ENCODE measurements around the gene MTERF1.
"Not testable (repeated sequence)": the region's sequence is repeated elsewhere in the genome, so short reads cannot be mapped to it uniquely, and the experiment has no call there.

Gene MTERF1

DNA sequence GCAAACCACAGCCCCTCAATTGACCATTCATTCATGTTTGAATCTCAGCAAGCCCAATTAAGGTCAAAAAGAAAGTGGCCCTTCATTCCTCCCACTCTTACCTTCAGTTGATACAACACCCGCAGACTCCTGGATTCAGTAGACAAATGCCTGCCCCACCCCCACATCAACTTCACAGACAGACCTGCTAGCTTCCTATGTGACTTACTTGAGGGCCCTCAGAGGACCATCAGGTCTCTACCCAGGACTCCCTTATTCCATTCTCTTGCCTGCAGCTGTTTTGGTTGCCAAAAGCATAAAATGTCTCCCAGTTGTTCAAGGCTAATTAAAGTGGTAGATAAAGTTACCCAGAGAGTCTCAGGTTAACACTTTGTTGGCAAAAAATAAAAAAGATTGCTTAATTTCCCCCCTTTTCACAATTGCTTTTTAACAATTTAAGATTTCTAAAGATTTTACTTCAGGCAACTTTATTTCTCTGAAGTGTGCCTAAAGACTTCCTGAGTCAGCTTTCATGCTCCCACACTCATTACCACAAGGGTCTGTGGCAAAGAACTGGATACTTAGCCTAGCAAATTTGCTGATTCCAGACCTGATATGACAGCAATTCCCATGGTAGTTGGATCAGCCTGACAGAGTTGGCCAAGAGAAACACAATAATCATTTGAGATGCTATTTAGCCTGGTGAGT lies 3.3 kb upstream of the MTERF1 start:
- peak; percentile 80 for DNase-seq (ENCODE audit: low read depth, low spot score)

DNA sequence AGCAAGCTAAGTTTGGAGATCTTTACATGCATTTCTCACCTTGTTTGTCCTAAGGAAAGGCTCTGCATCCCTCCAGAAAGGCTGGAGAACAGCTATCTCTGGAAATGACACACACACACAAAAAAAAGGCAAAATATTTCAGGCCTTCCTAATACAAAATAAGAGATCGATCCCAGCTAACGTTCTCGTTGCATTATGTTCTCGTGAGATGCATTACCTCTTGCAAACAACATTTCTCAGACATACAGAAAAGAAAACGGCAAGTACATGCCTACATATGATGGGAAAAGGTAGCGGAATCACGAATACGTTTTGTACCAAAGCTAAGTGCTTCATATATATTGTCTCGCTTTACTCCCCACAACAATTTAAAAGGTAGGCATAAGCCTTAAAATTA lies 488 bp downstream of the MTERF1 start:
- DNase-seq (ENCODE audit: low read depth, low spot score) = no peak

DNA sequence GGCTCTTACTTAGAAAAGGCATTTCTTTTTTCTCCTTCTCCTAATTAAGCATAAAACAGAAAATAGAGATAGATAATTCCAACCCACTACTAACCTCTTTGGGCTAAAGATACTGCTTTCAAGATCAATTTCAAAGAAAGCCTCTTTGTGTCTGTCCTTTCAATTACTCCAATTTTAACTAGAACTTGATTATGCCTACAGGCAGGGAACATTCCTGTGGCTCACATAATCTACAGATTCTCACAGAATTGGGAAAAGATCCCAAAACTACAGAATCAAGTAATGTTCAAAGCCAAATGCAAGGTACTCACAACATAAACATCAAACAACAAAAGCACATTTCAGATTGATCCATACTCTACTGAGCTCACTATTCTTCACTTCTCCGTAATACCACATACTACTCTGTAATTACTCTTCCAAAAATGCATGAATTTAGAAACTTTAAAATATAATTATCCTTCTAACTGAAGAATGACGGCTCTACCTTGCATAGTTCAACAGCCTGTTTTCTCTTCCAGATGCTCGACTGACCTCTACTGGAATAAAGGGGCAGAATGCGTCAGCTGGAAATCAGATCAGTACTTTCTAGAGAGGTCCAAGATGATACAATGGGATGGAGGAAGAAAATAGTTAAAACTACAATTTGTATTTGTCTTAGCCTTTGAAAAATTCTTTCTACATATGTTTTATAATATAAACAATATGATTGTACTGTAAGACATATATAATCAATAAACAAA lies 3.9 kb downstream of the MTERF1 start:
- DNase-seq (ENCODE audit: low read depth, low spot score) = peak; percentile 79

DNA sequence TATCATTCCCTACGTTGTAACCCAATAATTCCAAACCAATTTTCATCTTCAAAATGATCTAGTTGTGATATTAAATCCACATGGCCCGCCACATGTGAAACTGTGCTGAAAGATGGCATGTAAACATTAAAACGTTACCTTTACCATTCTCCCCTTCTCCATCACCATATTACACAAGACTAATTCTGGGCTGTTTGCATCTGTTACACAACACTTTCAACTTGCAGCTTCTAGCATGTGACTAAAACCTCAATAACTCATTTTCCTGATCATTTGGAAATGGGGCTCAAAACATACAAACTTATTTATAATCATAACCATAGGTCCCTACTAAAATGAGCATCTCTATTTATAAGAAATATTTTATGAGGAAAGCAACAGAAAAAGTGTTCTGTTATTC lies 4.7 kb downstream of the MTERF1 start:
- peak; percentile 11 for DNase-seq (ENCODE audit: low read depth, low spot score)

DNA sequence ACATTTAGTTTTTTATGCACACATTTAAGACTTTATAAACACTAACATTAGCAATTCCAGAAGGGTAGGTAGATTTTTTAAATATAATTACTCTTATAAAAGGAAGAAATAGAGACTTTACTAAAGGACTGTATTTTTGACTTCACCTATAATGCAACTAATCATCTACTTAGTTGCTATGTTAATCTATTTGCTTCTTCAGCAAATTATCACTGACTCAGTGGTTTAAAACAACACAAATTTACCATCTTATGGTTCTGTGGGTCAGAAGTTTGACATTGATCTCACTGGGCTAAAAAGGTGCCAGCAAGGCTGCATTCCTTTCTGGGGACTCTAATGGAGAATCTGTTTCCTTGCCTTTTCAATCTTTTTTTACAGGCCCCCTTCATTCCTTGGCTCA lies 7.6 kb downstream of the MTERF1 start:
- no peak for DNase-seq (ENCODE audit: low read depth, low spot score)

DNA sequence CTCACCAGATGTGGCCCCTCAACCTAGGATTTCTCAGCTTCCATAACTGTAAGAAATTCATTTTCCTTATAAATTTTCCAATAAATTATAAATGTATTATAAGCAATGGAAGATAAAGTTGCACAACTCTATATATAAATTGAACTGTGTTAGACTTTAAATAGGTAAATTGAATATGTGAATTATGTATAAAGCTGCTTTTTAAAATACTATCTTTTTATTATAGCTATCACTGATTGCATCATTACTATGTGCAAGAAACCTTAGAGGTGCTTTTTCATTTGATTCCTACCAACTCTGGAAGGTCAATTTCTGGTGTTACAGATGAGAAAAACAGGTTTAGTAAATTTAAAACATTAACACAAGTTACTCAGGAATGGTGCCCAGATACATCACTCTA lies 8.4 kb downstream of the MTERF1 start:
- DNase-seq (ENCODE audit: low read depth, low spot score) = no peak

DNA sequence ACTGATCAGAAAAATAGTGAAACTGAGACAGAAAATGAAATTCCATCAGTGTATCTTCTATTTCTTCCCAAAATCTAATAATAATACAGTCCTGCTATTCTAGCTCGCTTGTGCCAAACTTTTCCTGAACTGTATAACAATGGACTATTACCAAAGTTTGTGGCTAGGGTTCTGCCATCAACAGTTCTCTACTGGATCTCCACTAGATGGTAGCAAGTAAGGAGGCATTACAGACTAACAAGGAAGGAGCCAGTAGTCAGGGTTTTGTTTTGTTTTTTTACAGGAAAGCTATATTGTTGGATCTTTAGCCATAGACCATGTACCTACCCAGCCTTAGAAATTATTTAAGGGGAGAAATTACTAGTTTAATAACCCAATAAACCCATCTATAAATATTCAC lies 10.8 kb downstream of the MTERF1 start:
- no peak for DNase-seq (ENCODE audit: low read depth, low spot score)

DNA sequence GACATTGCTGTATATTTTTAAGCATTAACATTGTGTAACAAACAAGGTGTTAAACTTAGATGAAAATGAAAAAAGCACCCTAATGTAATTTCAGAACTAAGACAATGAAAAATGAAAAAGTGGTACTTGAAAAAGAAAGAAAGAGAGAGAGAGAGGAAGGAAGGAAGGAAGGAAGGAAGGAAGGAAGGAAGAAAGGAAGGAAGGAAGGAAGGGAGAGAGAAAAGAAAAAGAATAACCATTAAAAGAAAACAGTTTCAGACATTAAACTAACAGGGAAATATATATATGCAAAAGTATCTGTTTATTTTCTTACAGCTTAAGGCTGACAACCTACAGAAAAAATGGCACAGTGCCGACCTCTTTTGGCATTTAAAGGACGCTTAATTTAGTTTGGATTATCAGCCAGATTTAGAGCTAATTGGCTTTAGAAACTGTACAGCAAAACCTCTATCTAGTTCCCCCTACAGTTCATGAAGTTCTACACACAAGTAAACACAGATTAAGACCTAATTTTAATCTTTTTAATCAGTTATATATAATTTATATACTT lies 13.8 kb downstream of the MTERF1 start:
- DNase-seq (ENCODE audit: low read depth, low spot score) = no peak

DNA sequence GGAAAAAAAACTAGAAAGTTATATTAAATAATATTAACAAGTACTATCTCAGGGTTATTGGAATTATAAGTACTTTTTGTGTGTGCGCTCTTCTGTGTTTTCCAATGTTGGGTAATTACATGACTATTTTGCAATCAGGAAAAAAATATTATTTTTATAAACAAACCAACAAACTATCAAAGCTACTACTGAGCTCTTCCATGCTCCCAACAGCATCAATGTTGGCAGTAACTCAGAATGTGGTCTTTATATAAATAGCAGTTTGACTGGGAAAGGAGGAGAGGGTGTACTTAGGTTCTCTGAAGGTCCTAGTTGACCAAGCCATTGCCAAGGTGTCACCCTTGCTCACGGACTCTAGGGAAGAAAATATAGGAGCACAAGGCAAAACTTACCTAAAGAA lies 15.0 kb downstream of the MTERF1 start:
- DNase-seq (ENCODE audit: low read depth, low spot score) = no peak

DNA sequence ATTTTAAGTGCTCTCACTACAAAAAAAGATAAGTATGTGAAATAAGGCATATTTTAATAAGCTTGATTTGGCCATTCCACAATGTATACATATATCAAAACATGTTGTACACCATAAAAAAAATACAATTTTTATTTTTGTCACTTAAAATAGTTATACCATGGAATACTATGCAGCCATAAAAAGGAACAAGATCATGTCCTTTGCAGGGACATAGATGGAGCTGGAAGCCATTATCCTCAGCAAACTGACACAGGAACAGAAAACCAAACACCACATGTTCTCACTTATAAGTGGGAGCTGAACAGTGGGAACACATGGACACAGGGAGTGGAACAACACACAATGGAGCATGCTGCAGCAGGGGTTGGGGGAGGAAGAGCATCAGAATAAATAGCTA lies 15.9 kb downstream of the MTERF1 start:
- DNase-seq (ENCODE audit: low read depth, low spot score) = not testable (repeated sequence)

DNA sequence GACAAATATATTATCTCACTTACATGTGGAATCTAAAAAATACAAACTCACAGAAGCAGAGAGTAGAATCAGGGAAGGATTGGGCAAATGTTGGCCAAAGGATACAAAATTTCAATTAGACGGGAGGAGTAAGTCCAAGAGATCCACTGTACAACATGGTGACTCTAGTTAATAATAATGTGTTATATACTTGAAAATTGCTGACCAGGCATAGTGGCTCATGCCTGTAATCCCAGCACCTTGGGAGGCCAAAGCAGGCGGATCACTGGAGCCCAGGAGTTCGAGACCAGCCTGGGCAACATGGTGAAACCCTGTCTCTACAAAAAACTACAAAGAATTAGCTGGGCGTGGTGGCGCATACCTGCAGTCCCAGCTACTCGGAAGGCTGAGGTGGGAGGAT lies 16.4 kb downstream of the MTERF1 start:
- no peak for DNase-seq (ENCODE audit: low read depth, low spot score)

DNA sequence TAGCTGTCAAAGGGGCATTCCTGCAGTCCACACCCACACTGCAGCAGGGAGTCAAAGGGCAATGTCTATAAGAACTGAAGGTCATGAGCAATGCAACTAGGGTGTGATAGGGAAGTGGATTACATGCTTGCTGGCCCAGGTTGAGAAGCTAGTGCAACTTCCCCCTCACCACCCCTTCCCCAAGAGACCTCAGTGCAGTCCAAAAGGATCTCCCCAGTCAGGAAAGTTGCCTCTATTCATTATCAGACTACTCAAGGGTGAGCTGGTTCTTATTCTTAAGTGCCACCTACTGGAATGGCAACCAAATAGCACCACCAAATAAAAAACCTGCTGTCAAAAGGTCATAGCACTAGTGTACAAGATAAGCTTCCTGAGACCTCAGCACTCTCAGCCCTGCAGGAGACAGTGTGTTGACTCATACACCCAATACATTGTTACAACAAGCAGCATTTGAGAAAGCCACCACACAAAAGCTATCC lies 28.2 kb downstream of the MTERF1 start:
- DNase-seq (ENCODE audit: low read depth, low spot score) = no peak

DNA sequence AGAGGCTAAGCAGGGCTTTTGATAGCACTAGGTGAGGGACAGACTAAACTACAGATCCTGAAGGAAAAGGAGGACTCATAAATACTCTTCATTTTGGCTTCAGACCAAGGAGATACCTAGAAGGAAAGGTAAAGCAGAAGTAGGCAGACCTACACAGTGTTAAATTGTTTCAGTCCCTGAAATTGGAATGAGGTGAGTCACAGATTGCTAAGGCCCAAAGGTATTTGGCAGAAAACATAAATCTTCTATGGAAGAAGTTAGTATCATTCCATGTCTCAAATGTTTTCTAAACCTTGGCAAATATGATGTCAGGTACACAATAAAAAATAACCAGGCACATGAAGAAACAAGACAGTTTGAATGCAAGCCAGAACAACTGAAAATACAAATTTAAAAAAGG lies 30.0 kb downstream of the MTERF1 start:
- peak; percentile 65 for DNase-seq (ENCODE audit: low read depth, low spot score)

DNA sequence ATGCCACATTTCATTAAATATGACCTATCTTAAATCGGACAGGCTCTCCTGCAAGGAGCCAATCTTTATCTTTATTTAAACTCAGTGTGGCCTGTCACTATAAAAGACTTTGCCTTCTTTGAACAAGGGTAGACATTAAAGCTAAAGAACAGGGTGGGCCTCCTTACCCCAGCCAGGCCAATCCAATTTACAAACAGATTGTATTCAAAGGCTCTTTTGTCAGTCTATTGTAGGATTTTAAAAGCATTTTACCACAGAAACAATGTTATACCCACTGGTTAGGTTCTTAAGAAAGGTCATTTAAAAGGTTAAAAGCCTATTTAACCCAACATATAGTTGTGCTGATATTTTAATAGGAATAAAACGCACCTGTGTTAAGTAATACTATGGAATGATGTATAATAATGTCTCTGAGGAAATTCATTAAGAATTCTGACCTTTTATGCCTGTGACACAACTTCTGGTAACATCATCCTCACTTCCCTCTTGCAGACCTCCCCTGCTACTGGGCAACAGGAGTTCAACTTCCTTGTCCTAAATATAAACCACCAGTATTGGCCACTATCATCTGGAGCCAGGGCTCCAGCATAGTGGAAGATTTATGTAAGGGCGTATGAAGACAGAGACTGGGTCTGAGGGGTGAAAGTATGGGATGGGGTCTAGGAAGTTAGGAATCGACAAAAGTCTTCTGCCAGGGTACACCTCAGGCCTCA lies 32.5 kb downstream of the MTERF1 start:
- no peak for DNase-seq (ENCODE audit: low read depth, low spot score)

DNA sequence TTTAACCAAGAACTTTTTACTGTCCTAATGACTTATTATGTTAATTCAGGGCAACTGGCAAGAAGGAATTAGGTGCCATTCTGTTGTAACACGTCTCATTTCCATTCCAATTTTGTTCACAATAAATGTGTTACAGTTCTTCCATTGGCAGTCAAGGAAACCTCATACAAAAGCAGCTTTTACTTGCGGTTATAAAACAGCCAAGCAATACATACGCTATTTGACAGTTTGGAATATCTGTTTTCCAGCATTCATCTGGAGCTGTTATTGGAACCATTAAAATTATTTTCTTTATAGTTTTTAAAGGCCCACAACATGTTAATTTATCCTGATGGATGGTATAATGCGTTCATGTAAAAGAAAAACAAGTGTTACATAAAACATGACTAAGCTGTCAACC lies 33.3 kb downstream of the MTERF1 start:
- DNase-seq (ENCODE audit: low read depth, low spot score) = peak; percentile 44

DNA sequence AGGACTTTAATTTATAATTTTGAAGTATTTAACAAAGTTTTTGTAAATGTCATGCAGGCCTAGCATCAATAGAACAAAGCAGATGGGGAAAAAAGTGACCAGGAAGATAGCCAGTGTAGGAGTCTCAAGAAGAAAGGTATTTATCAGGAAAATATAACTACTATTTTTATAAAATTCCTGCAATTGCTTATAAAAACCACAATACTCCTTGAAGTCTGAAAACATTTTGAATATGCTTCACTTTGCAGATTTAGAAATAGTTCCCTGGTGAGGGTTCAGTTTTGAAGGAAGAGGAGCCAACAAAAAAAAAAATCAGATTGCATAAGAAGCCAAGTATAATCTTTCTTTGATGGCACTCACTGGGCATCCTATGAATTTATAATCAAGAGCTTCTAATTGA lies 34.1 kb downstream of the MTERF1 start:
- DNase-seq (ENCODE audit: low read depth, low spot score) = peak; percentile 42

DNA sequence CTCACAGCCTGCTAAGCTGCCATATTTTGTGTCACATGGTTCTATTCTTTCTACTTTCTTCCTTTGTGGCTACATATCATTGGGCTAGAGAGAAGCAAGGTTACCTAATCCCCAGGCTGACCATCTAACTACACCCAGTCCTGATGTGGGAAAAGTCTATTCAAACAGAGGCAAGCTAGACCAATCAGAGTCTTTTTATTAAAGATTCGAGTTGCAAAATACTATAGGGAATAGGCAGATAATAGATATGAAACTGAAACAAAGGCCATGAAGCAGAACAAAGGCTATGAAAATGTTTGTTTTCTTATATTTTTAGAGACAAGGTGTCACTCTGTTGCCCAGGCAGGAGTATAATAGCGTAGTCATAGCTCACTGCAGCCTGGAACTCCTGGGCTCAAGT lies 36.7 kb downstream of the MTERF1 start:
- no peak for DNase-seq (ENCODE audit: low read depth, low spot score)

DNA sequence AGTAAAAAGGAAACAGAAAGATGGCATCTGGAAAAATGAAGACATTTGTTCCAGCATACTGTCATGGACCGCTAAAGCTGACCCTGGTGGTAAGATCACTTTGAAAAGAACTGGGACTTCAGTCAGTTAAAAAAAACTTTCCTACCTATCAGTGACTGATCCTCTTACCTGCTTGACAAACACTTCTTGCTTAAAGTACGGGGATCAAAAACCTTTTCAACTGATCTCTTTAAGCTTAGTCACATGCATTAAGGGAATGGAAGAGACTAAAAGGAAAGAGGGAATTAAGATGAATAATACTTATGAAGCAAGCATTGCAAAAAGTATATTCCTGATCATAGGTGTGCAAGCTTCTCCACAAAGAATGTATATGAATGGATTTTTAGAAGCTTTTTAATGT lies 42.1 kb downstream of the MTERF1 start:
- no peak for DNase-seq (ENCODE audit: low read depth, low spot score)

DNA sequence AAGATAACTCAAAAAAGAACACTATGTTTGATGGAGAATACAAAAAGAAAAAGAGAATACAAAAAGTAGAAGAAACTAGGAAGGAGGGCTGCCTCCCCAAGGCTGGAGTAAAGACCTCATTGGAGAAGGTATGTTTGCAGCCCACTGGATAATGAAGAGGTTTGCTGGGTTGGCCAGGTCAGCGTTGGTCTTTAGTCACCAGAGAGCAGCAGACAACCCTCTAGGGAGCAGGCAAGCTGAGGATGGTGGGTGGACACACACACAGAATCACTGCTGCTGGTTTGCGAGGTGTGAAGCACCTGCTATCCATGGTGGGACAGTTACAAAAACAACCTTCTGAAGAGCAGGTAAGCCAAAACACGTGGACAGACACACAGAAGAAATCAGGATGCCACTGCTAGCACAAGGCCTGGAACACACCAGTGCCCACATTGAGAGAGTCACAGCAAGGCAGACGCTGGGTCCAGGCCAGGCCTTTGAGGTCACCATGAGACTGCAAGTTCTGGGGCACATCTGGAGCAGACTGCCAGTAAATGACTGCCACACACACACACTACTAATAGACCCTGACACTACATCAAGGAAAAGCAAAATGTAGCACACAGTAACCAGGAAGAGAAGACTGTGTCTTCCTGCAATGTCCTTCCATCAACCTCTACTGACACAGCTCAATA lies 43.0 kb downstream of the MTERF1 start:
- DNase-seq (ENCODE audit: low read depth, low spot score) = no peak

DNA sequence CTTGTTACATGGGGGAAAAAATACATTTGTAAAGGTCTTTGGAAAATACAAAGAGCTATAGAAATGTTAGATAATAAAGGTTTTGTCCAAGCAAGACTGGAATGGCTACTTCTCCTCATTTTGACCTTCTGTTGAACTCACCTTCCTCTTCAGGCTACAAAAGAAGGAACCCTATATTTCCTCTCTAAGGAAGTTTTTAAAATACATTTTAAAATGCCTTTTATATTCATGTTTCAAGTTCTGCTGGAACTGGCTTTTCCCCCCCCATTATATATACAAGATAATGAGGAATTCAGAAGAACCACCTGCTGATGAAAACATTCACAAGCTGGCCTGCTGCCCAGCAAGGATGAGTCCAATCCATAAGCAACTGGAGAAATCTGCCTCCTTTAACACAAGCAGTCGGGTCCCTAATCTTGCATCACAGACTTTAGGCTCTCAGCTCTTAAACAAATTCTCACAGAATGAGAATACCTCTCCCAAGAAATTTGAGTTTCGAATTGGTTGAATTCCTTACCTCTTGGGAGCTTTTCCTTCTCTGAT lies 44.6 kb downstream of the MTERF1 start:
- peak; percentile 22 for DNase-seq (ENCODE audit: low read depth, low spot score)

DNA sequence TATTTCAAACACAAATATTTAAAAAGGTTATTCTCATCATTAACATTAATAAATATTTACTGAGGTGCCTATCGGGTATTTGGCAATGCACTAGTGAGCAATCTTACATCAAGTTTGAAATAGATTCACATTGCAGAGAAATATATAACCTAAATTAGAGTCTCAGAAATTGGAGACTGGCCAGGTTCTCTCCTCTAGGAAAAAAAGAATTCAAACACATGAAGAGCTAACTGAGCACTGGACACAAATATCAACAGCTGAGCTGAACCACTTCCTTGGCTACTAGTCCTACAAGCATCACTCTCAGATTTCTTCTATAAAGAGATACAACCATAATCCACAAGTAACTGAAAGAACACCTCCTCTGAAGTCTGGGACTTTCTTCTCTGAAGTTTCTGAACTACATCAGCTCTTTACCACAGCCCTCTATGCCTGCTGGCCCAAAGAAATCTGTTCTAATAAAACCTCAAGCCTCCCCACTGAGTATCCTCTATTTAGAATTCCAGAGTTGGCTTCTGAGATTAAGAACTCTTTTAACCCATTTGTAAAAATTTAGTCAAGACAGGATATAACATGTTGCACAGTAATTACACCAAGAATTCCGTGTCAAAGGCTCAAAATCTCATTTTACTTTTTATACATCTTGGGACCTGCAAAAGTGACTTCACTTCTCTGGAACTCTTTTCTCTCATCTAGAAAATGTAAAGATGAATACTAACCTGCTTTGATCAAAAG lies 45.2 kb downstream of the MTERF1 start:
- DNase-seq (ENCODE audit: low read depth, low spot score) = peak; percentile 39

Data from astrocyte of the hippocampus (primary cell).